CD14-positive monocyte (primary cell): ENCODE measurements around the gene WTAP. TPM values are rescaled to one million over a fixed set of nuclear protein-coding genes. Genes with fewer than 3 reads are reported as not detected.

Source experiments
- DNase-seq, 3 donors: peaks; one replicate each; pipeline ENCODE4 v3.0.0-alpha.2; 2011 to 2022
- H2AFZ ChIP-seq: 2 replicates; pipeline ENCODE4 v1.6.0; 2012; ENCODE audit warnings: mild to moderate bottlenecking, low read depth, low read length, inconsistent platforms; ENCODE audit not compliant: insufficient read depth, poor library complexity, severe bottlenecking
- H3K27ac ChIP-seq, 2 donors: 1 replicate in 1 of 2; 2 replicates in 1 of 2; pipeline ENCODE4 v1.5.1; 2012 to 2013; ENCODE audit warnings: low read length in 2 of 2, control low read depth in 1 of 2, inconsistent platforms in 1 of 2, low read depth in 1 of 2, mild to moderate bottlenecking in 1 of 2
- H3K27me3 ChIP-seq, 2 donors: one replicate each; pipeline versions ENCODE4 v1.6.0 to v1.6.1; 2011 to 2013; ENCODE audit warnings: low read length in 2 of 2; ENCODE audit not compliant: control insufficient read depth in 2 of 2, insufficient read depth in 2 of 2
- H3K36me3 ChIP-seq, 2 donors: replicated peaks in 1 of 2; 1 replicate in 1 of 2; 2 replicates in 1 of 2; pipeline versions ENCODE4 v1.5.1 to v1.6.1; 2012 to 2013; ENCODE audit warnings: low read length in 2 of 2, control low read depth in 1 of 2, inconsistent platforms in 1 of 2, mild to moderate bottlenecking in 1 of 2; ENCODE audit not compliant: insufficient read depth in 2 of 2, control insufficient read depth in 1 of 2
- H3K4me1 ChIP-seq, 2 donors: 1 replicate in 1 of 2; 2 replicates in 1 of 2; pipeline versions ENCODE4 v1.5.1 to v1.6.1; 2012 to 2013; ENCODE audit warnings: low read length in 2 of 2, control low read depth in 1 of 2, inconsistent platforms in 1 of 2, mild to moderate bottlenecking in 1 of 2, moderate library complexity in 1 of 2; ENCODE audit not compliant: insufficient read depth in 2 of 2, control insufficient read depth in 1 of 2
- H3K4me2 ChIP-seq: replicated peaks from 2 replicates; pipeline ENCODE3; 2012; ENCODE audit warnings: low read length, moderate library complexity, mild to moderate bottlenecking; ENCODE audit not compliant: poor library complexity, severe bottlenecking; ENCODE audit errors: extremely low read depth
- H3K4me3 ChIP-seq, 3 experiments: fragments of 200-600 bp in 1 of 3; sonication (generic) in 1 of 3; replicated peaks in 1 of 3; 1 replicate in 2 of 3; 2 replicates in 1 of 3; pipeline ENCODE4 v1.5.1; 2011 to 2013; ENCODE audit warnings: low read length in 3 of 3, mild to moderate bottlenecking in 3 of 3, control low read depth in 2 of 3, low read depth in 2 of 3, inconsistent platforms in 1 of 3, moderate library complexity in 1 of 3
- H3K79me2 ChIP-seq: 2 replicates; pipeline ENCODE4 v1.6.0; 2012; ENCODE audit warnings: mild to moderate bottlenecking, control low read depth, inconsistent platforms, low read length, moderate library complexity; ENCODE audit not compliant: insufficient read depth
- H3K9ac ChIP-seq: 2 replicates; pipeline ENCODE4 v1.6.0; 2017; ENCODE audit warnings: low read length, mild to moderate bottlenecking; ENCODE audit not compliant: insufficient read depth, poor library complexity, severe bottlenecking
- H3K9me3 ChIP-seq, 2 donors: replicated peaks in 1 of 2; 1 replicate in 1 of 2; 2 replicates in 1 of 2; pipeline versions ENCODE4 v1.5.1 to v1.6.1; 2012 to 2013; ENCODE audit warnings: low read length in 2 of 2, control low read depth in 1 of 2; ENCODE audit not compliant: control insufficient read depth in 1 of 2, insufficient read depth in 1 of 2
- H4K20me1 ChIP-seq: 2 replicates; pipeline ENCODE4 v1.6.0; 2012; ENCODE audit warnings: mild to moderate bottlenecking, low read length, control low read depth, moderate library complexity; ENCODE audit not compliant: insufficient read depth
- H3K27ac Mint-ChIP-seq, 7 donors: one replicate each; pipeline ENCODE4 v1.8.0; 2020; ENCODE audit warnings: mild to moderate bottlenecking in 7 of 7, mixed read lengths in 7 of 7, moderate library complexity in 6 of 7, inconsistent platforms in 2 of 7
- H3K27me3 Mint-ChIP-seq, 3 donors: one replicate each; pipeline ENCODE4 v1.8.0; 2021 to 2022; ENCODE audit warnings: low read depth in 3 of 3, mild to moderate bottlenecking in 3 of 3, mixed read lengths in 3 of 3, moderate library complexity in 3 of 3, inconsistent platforms in 1 of 3
- H3K36me3 Mint-ChIP-seq, 2 donors: one replicate each; pipeline ENCODE4 v1.8.0; 2020; ENCODE audit warnings: mixed read lengths in 2 of 2, inconsistent platforms in 1 of 2, mild to moderate bottlenecking in 1 of 2
- H3K4me1 Mint-ChIP-seq: one replicate; pipeline ENCODE4 v1.8.0; 2020; ENCODE audit warnings: mild to moderate bottlenecking, mixed read lengths
- H3K4me3 Mint-ChIP-seq, 2 donors: one replicate each; pipeline ENCODE4 v1.8.0; 2020; ENCODE audit warnings: mild to moderate bottlenecking in 2 of 2, mixed read lengths in 2 of 2, moderate library complexity in 1 of 2
- H3K9me3 Mint-ChIP-seq, 7 donors: one replicate each; pipeline ENCODE4 v1.8.0; 2020 to 2022; ENCODE audit warnings: mixed read lengths in 7 of 7, mild to moderate bottlenecking in 6 of 7, moderate library complexity in 6 of 7, inconsistent platforms in 2 of 7
- WGBS: methylation state at CpG from one replicate; pipeline ENCODE4 v1.1.5; 2013; ENCODE audit warnings: missing lambda C conversion rate; ENCODE audit not compliant: insufficient coverage; 5-methylcytosine and 5-hydroxymethylcytosine counted together
- intact Hi-C, 2 donors: fragments of 100-400 bp; cut with micrococcal nuclease; formaldehyde crosslinking; loops; one replicate each; pipeline versions ENCODE4 v1.15.0 to v1.15.1; 2023
- polyA plus RNA-seq, 3 donors: library from polyadenylated mRNA; depleted of rRNA in 1 of 3; unstranded in 2 of 3; stranded (reverse) in 1 of 3; fragments of 300-500 nt in 2 of 3; fragments of >200 nt in 1 of 3; fragmentation: Illumina TruSeq in 2 of 3; gene quantifications; 1 replicate in 2 of 3; 2 replicates in 1 of 3; pipeline ENCODE4 v1.2.3, GENCODE V29; 2012 to 2021
- TF ChIP-seq, protein P1 (sequence below): fragments of 200-600 bp; IDR thresholded peaks from one replicate; pipeline ENCODE4 v1.8.0; 2022; ENCODE audit warnings: antibody characterized with exemption, mild to moderate bottlenecking

WTAP gene
- polyA plus RNA-seq, 3 donors = 50.8 to 95.9 (median 94.7) TPM

DNA sequence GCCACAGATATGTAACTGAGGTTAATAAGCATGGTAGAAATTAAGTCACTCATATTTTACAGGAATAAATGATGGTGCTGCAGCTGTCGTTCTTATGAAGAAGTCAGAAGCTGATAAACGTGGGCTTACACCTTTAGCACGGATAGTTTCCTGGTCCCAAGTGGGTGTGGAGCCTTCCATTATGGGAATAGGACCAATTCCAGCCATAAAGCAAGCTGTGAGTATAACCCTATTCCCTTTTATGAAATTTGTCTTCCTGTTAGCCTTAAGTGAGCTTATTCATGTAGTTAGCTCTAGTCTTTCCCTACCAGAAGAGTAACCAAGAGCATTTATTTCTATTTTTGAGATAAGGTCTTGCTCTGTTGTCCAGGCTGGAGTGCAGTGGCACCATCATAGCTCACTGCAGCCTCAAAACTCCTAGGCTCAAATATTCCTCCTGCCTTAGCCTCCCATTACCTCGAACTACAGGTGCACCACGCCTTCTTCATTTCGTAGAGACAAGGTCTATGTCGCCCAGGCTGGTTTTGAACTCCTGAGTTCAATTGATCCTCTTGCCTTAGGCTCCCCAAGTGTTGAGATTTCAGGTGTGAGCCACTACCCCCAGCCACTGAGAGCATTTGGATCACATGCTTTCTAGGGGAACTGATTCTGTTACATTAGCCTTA, 50.1 kb downstream of the WTAP start:
- Mint-ChIP-seq H3K4me1 (no peaks in the 10 kb centered on the region), H3K4me3 (no peak overlapping the region), H3K36me3 (peaks cover 65 to 73% of the 10 kb centered on the region in 2 donors), H3K9me3 (no peaks in the 10 kb centered on the region), H3K27me3 (no peaks in the 10 kb centered on the region), H3K27ac (peak overlapping the region in 3 of 7 donors; percentile 37 to 56 (median 39))
- intact Hi-C loops = no loop called here
- Histone ChIP-seq H3K9me3 (no peaks in the 10 kb centered on the region), H3K4me1 (no peaks in the 10 kb centered on the region), H3K79me2 (peaks cover 9% of the 10 kb centered on the region), H3K27me3 (no peaks in the 10 kb centered on the region), H3K36me3 (peaks cover 55 to 73% of the 10 kb centered on the region in 2 donors), H3K27ac (no peak overlapping the region), H3K4me3 (no peak overlapping the region), H3K9ac (no peak overlapping the region), H4K20me1 (peaks cover 19% of the 10 kb centered on the region), H3K4me2 (no peak overlapping the region), H2AFZ (no peak overlapping the region)
- DNase-seq = no peak
- no CpG with 5 or more reads among the region's 7 CpGs for WGBS
- TF ChIP-seq, protein P1, sequence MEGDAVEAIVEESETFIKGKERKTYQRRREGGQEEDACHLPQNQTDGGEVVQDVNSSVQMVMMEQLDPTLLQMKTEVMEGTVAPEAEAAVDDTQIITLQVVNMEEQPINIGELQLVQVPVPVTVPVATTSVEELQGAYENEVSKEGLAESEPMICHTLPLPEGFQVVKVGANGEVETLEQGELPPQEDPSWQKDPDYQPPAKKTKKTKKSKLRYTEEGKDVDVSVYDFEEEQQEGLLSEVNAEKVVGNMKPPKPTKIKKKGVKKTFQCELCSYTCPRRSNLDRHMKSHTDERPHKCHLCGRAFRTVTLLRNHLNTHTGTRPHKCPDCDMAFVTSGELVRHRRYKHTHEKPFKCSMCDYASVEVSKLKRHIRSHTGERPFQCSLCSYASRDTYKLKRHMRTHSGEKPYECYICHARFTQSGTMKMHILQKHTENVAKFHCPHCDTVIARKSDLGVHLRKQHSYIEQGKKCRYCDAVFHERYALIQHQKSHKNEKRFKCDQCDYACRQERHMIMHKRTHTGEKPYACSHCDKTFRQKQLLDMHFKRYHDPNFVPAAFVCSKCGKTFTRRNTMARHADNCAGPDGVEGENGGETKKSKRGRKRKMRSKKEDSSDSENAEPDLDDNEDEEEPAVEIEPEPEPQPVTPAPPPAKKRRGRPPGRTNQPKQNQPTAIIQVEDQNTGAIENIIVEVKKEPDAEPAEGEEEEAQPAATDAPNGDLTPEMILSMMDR = no peak

DNA sequence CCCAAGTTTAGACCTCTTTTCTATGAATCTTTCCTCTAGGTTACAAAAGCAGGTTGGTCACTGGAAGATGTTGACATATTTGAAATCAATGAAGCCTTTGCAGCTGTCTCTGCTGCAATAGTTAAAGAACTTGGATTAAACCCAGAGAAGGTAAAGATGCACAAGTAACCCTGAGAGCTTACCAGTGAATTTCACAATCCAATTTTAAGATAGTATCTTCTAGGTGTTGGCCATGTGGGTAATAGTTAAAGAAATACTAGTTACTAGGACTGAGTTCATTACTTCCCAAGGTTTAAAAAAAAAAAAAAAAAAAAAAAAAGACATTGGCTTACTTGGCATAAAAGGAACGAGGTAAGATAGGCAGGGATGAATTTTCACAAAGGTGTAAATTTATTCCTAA, 50.8 kb downstream of the WTAP start:
- Mint-ChIP-seq H3K4me3 (no peak overlapping the region), H3K27ac (no peak overlapping the region), H3K36me3 (peaks cover 72 to 81% of the 10 kb centered on the region in 2 donors), H3K27me3 (no peaks in the 10 kb centered on the region), H3K4me1 (no peaks in the 10 kb centered on the region), H3K9me3 (no peaks in the 10 kb centered on the region)
- H3K27me3 ChIP-seq = no peaks in the 10 kb centered on the region
- H3K27ac ChIP-seq = no peak overlapping the region
- no peak overlapping the region for H2AFZ ChIP-seq
- H3K9ac ChIP-seq = no peak overlapping the region
- no peak overlapping the region for H3K4me3 ChIP-seq
- no peak for DNase-seq
- no peaks in the 10 kb centered on the region for H3K4me1 ChIP-seq
- intact Hi-C loops = no loop called here
- H3K9me3 ChIP-seq = no peaks in the 10 kb centered on the region
- TF ChIP-seq, protein P1 = no peak
- H3K36me3 ChIP-seq = peaks cover 63 to 81% of the 10 kb centered on the region in 2 donors
- H3K79me2 ChIP-seq = peaks cover 16% of the 10 kb centered on the region
- no CpG with 5 or more reads among the region's 1 CpG for WGBS
- H3K4me2 ChIP-seq = no peak overlapping the region
- peaks cover 24% of the 10 kb centered on the region for H4K20me1 ChIP-seq
